Amygdala (tissue), 56 donors: ENCODE data around the gene OR10J5.
"Not testable (repeated sequence)": the region's sequence is repeated elsewhere in the genome, so short reads cannot be mapped to it uniquely, and the experiment has no call there.

Experiments used
- DNase-seq, 56 donors: peaks; one replicate each; lab custom pipeline; 2025; lab: John Stamatoyannopoulos, UW

Gene OR10J5, protein sequence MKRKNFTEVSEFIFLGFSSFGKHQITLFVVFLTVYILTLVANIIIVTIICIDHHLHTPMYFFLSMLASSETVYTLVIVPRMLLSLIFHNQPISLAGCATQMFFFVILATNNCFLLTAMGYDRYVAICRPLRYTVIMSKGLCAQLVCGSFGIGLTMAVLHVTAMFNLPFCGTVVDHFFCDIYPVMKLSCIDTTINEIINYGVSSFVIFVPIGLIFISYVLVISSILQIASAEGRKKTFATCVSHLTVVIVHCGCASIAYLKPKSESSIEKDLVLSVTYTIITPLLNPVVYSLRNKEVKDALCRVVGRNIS

DNA sequence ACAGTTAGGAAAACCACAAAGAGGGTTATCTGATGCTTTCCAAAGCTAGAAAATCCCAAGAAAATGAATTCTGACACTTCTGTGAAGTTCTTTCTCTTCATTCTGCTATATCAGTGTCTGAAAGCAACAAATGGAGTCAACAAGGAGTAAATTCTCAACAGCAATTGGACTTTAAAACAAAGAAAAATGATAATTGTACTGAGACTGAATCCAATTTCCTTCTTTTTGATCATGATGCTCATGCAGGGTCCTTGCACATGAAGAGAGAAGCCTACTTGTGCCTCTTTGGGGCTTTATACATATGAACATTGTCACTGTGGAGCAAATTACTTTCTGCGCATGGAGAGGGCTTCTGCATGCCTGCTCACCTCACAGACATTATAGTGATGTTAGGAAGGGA lies at the start of gene OR10J5:
TSS of gene OR10J5 (minus strand) at position 101 of the 400 bp plus-strand sequence. CDS start at position 101, 0 bp downstream.
- no peak for DNase-seq

- DNase-seq: no peak
Measured at GRCh38 chr1:159584536-159584935, 48.7 kb upstream of the OR10J5 start.

DNA sequence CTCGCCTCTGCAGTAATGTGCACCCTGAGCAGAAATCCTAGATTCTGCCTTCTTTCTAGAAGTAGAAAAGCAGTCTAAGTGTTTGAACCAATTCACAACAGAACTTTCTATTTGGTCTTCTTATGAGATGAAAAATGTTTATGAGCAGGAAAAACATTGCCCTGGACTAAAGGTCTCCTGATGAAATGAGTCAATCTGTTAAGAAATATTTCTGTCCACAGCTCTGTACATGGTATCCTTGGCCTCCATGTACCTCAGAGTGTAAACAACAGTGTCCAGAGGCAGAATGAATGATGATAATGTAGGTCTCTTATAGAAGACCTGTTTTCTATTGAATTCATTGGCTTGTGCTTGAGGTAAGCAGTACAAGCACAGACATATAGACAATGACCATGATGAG lies 45.6 kb upstream of the OR10J5 start:
- no peak for DNase-seq

GRCh38 chr1:159580340-159580739 lies 44.5 kb upstream of the OR10J5 start:
- no peak for DNase-seq

GRCh38 chr1:159577446-159577845 lies 41.6 kb upstream of the OR10J5 start:
- no peak for DNase-seq

- no peak for DNase-seq
Measured at GRCh38 chr1:159562680-159563079, 26.9 kb upstream of the OR10J5 start.

GRCh38 chr1:159561497-159561896 lies 25.7 kb upstream of the OR10J5 start:
- no peak for DNase-seq

DNA sequence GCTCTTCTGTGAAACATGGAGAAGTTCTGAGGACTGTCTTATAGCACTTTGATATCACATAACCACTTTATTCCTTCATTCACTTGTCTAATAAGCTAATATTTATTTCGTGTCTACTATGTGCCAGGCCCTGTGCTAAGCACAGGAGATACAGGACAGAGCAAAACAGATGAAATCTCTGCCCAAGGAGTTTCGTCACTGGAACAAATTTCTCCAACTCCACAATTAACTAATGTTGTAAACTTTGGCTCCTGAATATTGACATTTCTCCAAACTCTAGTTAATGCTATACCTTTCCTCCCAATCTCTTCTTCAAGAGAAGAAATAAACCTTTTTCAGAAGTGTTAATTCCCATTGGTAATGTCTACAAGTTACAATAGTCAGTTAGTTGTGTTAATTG lies 24.8 kb upstream of the OR10J5 start:
- no peak for DNase-seq

DNA sequence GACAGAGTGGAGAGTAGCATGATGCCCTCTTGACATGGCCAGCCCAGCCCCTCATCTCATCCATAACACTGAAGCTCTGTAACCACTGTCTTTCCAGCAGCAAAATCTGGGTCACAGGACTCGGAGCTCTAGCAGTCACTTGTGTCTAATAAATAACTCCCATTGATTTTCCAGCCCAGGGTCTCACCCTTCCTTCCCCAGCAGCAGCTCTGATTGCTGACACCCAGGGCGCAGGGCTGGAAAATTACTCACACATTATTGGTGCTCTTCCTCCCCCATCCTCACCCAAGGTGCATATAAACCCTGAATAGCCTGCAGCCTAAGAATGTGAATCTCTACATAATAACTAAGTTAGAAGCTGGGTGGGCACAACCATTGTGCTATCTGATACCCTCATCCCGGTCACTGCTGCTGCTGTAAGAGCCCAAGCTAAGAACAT lies 21.1 kb upstream of the OR10J5 start:
- DNase-seq: no peak

DNA sequence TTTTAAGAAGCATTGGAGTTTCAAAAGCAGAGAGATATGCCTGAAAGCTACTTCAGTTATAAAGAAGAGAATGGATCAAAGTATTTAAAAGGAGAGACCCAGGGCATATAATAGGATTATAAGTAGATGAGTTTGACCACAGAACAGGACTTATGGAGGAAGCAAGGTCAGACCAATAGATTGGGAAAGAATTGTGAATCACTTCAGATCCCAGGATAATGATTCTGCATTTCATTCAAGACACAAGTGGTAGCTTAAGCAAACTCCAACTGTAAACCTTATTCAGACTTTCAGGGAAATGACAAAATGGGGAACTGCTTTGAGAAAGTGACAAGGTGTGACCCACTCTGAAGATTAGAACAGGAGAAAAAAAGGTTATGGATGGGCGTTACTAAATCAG lies 18.9 kb upstream of the OR10J5 start:
- no peak for DNase-seq

- DNase-seq: no peak
Measured at GRCh38 chr1:159554261-159554660, 18.5 kb upstream of the OR10J5 start.

GRCh38 chr1:159548126-159548525 lies 12.3 kb upstream of the OR10J5 start:
- DNase-seq: no peak

DNA sequence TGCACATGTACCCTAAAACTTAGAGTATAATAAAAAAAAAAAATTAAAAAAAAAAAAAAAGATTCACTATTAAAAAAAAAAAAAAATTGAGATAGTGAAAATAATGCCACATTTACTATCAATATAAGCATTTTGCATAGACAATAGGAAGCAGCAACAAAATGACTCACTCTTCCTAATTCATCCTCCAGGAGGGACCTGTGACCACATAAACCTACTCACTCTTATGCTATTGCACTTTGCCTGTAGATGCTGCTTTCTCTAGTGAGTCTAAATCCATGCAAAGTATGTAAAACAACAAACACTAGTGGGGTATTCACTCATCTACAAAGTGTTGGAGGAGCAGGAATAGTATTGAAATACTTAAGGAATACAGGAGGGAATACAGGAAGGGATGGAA lies 2.9 kb downstream of the OR10J5 start:
- DNase-seq: no peak

DNA sequence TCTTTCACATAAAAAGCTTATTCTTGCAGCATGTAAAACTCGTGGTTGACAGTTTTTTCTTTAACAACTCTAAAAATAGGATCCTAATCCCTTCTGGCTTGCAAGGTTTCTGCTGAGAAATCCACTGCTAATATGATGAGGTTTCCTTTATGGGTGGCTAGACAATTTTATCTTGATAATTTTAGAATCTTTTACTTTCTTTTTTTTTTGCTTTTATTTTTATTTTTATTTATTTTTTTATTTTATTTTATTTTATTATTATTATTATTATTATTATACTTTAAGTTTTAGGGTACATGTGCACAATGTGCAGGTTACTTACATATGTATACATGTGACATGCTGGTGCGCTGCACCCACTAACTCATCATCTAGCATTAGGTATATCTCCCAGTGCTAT lies 11.0 kb downstream of the OR10J5 start:
- DNase-seq: not testable (repeated sequence)

DNA sequence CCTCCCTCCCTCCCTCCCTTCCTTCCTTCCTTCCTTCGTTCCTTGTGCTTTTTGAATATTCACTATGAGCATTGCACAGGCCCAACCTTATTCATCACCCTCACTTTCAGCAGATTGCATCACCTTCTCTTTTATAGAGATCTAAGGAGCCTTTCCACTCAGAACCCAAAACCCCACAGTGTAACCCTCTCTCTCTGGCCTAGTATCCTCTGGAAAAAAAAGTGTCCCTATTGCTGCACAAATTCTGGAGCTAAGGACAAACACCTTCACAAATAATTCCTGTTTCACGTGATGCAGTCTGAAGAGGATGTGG lies 25.6 kb downstream of the OR10J5 start:
- DNase-seq: no peak

- DNase-seq: no peak
Measured at GRCh38 chr1:159509440-159510228, 26.2 kb downstream of the OR10J5 start.

DNA sequence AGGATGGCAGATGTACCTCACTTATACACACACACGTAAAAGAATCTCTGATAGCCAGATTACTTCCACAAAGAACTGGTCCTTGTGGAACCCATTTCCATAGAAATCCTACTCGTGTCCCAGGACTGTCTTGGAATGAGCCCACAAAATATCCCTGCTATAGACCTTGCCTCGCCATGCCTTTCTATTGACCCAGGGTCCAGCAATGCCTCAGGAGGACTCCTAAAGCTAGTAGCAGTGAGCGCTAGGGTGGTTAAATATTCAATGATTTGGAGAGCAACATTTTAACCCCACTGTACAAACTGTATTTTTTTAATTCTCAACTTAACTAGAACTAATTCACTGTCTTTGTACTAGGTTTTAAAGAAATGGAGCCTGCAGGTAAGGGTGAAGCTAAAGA lies 26.9 kb downstream of the OR10J5 start:
- no peak for DNase-seq

- no peak for DNase-seq
Measured at GRCh38 chr1:159505676-159506075, 30.1 kb downstream of the OR10J5 start.

- no peak for DNase-seq
Measured at GRCh38 chr1:159501082-159501481, 34.7 kb downstream of the OR10J5 start.

DNA sequence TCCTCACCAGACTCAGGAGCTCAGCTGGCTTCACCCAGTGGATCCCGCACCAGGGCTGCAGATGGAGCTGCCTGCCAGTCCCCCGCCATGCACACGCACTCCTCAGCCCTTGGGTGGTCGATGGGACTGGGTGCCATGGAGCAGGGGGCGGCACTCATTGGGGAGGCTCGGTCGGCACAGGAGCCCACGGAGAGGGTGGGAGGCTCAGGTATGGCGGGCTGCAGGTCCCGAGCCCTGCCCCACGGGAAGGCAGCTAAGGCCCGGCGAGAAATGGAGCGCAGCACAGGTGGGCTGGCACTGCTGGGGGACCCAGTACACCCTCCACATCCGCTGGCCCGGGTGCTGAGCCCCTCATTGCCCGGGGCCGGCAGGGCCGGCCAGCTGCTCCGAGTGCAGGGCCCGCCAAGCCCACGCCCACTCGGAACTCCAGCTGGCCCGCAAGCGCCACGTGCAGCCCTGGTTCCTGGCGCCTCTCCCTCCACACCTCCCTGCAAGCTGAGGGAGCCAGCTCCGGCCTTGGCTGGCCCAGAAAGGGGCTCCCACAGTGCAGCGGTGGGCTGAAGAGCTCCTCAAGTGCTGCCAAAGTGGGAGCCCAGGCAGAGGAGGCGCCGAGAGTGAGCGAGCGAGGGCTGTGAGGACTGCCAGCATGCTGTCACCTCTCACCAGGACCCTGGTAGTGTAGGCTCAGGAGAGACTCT lies 41.1 kb downstream of the OR10J5 start:
- DNase-seq: not testable (repeated sequence)

- DNase-seq: no peak
Measured at GRCh38 chr1:159493354-159493753, 42.5 kb downstream of the OR10J5 start.
